ENCODE results near the gene ABHD16B.

GRCh38 chr20:63861981-63862901, 943 bp downstream of the ABHD16B start:
- TF ChIP-seq POLR2A (IDR thresholded peaks at IDR 0.05) (no peak), CTCF (IDR thresholded peaks at IDR 0.05) (no peak)
